ENCODE data around the gene PARP8.
"Not testable (repeated sequence)": the region's sequence is repeated elsewhere in the genome, so short reads cannot be mapped to it uniquely, and the experiment has no call there.

PARP8 gene

DNA sequence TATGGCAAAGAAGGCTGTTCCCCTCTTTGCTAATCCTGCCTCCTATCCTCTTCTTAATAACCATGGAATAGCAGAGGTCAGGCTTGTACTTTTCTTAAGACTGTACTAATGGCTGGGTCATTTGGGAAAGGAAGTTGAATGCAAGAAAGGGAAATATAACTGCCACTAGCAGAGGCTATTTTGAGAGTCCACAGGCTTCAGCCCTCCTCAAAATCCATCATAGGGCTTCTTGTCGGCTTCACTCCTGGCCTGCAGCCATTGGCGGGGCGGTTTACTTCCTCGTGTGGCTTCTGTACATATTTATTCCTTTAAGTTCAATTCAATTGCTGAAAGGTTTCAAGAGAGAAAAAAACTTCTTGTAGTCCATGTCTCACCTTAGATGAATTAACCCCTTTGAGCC, 2.8 kb upstream of the PARP8 start:
- Histone ChIP-seq H3K9me3 (ENCODE audit: insufficient read depth, low read depth, low read length) (no peaks in the 10 kb centered on the region), H3K4me3 (ENCODE audit: low read length) (no peak overlapping the region), H3K27ac (ENCODE audit: low read depth, low read length) (no peak overlapping the region), H3K9ac (ENCODE audit: low read depth, low read length) (no peak overlapping the region), H3K36me3 (ENCODE audit: insufficient read depth, low read length) (no peaks in the 10 kb centered on the region), H3K4me1 (ENCODE audit: insufficient read depth, low read length) (peaks cover 1% of the 10 kb centered on the region; the same call in 1 of the 2 replicates), H3K27me3 (ENCODE audit: insufficient read depth, low read length) (peaks cover 5% of the 10 kb centered on the region; the same call in 1 of the 2 replicates)
- WGBS: 97% methylated on average over 3 of the region's 4 CpGs

DNA sequence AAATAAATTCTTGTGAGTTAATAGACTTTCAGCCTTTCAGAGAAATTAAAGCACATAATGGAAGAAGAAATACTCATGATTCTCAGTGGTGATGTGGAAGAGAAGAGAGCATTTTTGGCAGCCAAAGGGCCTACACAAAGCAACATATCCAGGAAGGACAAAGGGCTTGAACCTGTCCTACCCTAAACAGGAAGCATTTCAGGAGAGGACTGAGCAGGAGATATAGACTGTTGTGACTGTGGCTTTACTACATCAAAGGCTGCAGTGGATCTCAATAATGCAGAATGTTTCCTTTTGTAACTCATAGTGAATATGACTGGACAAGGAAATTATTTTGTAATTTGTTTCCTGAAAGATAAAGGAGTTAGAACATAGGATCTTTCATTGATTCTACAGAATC, 1.3 kb upstream of the PARP8 start:
- no peaks in the 10 kb centered on the region for H3K9me3 ChIP-seq (ENCODE audit: insufficient read depth, low read depth, low read length)
- H3K4me1 ChIP-seq (ENCODE audit: insufficient read depth, low read length): peaks cover 16% of the 10 kb centered on the region
- H3K27ac ChIP-seq (ENCODE audit: low read depth, low read length): no peak overlapping the region
- no peaks in the 10 kb centered on the region for H3K36me3 ChIP-seq (ENCODE audit: insufficient read depth, low read length)
- H3K4me3 ChIP-seq (ENCODE audit: low read length): no peak overlapping the region
- no peak overlapping the region for H3K9ac ChIP-seq (ENCODE audit: low read depth, low read length)
- peaks cover 5% of the 10 kb centered on the region; the same call in 1 of the 2 replicates for H3K27me3 ChIP-seq (ENCODE audit: insufficient read depth, low read length)

DNA sequence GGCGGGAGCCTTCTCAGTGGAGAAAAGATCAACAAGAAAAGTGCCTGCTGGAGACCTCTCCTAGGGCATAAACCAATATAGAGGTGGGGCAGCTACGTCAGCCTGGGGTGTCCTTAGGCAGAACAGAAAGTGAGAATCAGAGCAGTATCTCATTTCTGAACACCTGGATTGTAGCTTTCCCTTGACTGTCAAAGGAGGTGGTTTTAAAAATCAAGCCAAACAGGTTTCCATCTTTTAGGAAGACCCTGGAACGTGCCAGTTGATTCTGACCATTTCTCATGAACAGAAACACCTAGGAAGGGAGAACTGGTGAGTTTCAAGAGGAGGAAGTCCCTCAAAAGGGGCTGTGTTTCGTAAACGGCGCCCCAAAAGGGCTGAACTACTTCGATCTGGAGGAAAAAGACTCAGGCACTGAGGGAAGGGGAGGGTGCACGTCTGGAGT, 655 bp upstream of the PARP8 start:
- H3K9ac ChIP-seq (ENCODE audit: low read depth, low read length): peak overlapping the region; percentile 87; the same call in 1 of the 2 replicates
- H3K9me3 ChIP-seq (ENCODE audit: insufficient read depth, low read depth, low read length); H3K36me3 ChIP-seq (ENCODE audit: insufficient read depth, low read length); H3K27ac ChIP-seq (ENCODE audit: low read depth, low read length); H3K27me3 ChIP-seq (ENCODE audit: insufficient read depth, low read length): not testable (repeated sequence)
- 42% methylated on average over 8 of the region's 8 CpGs for WGBS
- H3K4me1 ChIP-seq (ENCODE audit: insufficient read depth, low read length): peaks cover 18% of the 10 kb centered on the region
- peak overlapping the region; percentile 86 for H3K4me3 ChIP-seq (ENCODE audit: low read length)

DNA sequence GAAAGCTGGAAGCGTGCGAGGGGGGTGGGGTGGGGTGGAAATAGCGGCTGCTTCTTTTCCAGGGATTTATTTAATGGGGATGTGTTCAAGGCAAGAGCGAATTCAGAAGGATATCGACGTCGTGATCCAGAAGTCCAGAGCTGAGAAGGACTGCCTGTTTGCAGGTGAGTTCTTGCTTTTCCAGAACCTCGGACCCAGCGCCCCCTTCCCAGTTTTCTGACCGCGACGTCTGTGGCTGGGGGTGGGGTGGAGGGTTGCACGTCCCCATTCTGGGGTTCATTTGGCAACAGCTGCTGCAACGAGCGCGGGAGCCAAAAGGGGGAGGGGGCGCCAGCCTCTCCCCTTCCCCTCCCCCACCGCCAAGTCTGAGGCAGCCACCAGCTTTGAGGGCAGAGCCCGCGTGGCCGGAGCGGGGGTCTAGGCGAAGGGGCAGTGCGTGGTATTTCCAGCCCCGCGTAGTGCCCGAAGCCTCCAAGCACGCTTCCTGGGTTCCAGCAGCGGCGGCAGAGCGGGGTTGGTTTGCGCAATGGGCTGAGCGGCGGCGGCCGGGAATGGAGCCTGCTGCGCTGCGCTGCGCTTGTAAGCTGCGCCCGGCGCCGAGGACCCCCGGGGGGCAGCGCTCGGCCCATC, 701 bp downstream of the PARP8 start:
- Histone ChIP-seq H3K9ac (ENCODE audit: low read depth, low read length) (peak overlapping the region; percentile 87), H3K27me3 (ENCODE audit: insufficient read depth, low read length) (peaks cover 5% of the 10 kb centered on the region; the same call in 1 of the 2 replicates), H3K36me3 (ENCODE audit: insufficient read depth, low read length) (no peaks in the 10 kb centered on the region), H3K27ac (ENCODE audit: low read depth, low read length) (peak overlapping the region; percentile 93), H3K4me1 (ENCODE audit: insufficient read depth, low read length) (peaks cover 22% of the 10 kb centered on the region), H3K4me3 (ENCODE audit: low read length) (peak overlapping the region; percentile 86), H3K9me3 (ENCODE audit: insufficient read depth, low read depth, low read length) (no peaks in the 10 kb centered on the region)
- WGBS: under 1% methylated on average over 46 of the region's 46 CpGs

DNA sequence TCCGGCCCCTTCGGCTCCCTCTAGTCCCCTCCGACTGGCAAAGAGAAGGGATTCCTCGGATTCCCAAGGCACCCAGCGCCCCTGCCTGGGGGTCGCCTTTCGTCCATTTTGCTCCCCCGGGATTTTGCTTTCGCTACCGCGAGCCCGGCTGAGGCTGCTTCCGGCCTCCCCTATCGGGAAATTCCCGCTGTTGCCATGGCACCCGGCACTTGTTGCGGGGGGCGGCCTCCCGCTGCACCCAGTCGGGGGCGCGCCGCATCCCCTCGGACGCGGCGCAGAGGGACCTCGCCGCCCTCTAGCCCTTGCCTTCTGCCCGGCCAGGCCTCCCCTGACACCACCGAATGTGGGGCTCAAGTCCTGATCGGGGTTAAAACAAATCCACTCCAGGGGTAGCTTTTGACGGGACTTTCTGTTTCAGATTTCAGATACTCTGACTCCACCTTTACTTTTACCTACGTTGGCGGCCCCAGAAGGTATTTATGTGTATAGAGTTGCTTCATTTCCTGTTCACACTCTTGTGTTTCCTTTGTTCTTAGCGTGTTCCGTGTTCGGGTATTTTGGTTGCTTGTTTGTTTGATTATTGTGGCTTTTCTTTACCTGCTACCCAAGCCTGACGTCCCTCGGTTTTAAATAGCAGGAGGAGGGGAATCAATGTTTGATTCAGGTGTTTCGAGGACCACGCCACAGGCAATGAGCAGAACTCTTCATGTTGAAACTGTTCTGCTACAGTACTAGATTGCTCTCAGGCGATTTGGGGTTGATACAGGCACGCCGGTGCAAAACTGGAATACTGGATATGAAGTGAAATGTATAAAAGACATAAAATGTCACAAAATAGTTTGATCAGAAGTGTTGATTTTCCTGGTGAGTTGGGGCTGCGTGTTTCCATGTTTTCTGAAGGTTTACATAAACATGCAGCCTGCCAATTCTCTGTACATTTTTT, 1.5 kb downstream of the PARP8 start:
- H3K4me1 ChIP-seq (ENCODE audit: insufficient read depth, low read length): peaks cover 30% of the 10 kb centered on the region
- WGBS: under 1% methylated on average over 44 of the region's 46 CpGs
- H3K9ac ChIP-seq (ENCODE audit: low read depth, low read length): peak overlapping the region; percentile 87
- H3K36me3 ChIP-seq (ENCODE audit: insufficient read depth, low read length): no peaks in the 10 kb centered on the region
- H3K4me3 ChIP-seq (ENCODE audit: low read length): peak overlapping the region; percentile 86
- H3K27me3 ChIP-seq (ENCODE audit: insufficient read depth, low read length): peaks cover 5% of the 10 kb centered on the region; the same call in 1 of the 2 replicates
- peak overlapping the region; percentile 93 for H3K27ac ChIP-seq (ENCODE audit: low read depth, low read length)
- H3K9me3 ChIP-seq (ENCODE audit: insufficient read depth, low read depth, low read length): no peaks in the 10 kb centered on the region

DNA sequence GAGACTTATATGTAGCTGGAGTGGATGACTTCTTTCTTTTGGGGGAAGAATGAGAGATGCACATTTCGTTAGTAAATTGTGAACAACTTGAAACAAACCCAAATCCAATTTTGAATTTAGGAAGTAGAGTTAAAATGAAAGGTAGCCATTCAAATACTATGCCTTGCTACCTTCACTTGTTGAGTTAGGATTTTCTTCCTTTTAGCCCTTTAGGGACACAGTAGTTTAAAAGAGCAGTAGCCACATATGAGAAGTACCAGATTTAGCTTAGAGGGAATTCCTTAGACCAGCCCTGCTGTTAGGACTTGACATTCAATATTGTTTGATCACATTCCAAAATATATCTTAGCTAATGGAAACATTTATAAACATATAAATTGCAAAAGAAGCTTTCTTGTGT, 2.2 kb downstream of the PARP8 start:
- not testable (repeated sequence) for H3K36me3 ChIP-seq (ENCODE audit: insufficient read depth, low read length); H3K27me3 ChIP-seq (ENCODE audit: insufficient read depth, low read length); H3K9ac ChIP-seq (ENCODE audit: low read depth, low read length); H3K27ac ChIP-seq (ENCODE audit: low read depth, low read length); H3K9me3 ChIP-seq (ENCODE audit: insufficient read depth, low read depth, low read length)
- H3K4me3 ChIP-seq (ENCODE audit: low read length): peak overlapping the region; percentile 86
- no CpG with 5 or more reads among the region's 1 CpG for WGBS
- H3K4me1 ChIP-seq (ENCODE audit: insufficient read depth, low read length): peaks cover 36% of the 10 kb centered on the region

DNA sequence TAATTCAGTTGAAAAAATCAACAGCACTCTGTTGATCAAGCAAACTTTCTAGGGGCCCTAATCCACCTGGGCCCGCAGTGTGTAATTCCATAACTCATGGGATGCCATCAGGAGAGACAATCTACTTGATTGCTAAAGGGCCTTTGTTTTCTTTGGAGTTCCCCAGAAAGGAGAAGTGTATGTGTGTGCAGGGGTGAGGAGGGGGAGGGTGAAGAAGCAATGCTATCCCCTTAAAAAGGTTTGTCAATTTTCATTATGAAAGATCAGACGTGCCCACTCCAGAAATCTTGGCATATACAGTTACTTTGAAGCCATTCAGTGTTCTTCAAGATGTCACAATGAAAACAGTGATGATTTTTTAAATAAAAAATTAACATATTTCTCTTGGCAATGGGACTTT, 6.2 kb downstream of the PARP8 start:
- H3K4me3 ChIP-seq (ENCODE audit: low read length): no peak overlapping the region
- H3K4me1 ChIP-seq (ENCODE audit: insufficient read depth, low read length): peaks cover 56% of the 10 kb centered on the region
- no peaks in the 10 kb centered on the region for H3K27me3 ChIP-seq (ENCODE audit: insufficient read depth, low read length)
- 81% methylated on average over 2 of the region's 2 CpGs for WGBS
- H3K9ac ChIP-seq (ENCODE audit: low read depth, low read length): no peak overlapping the region
- no peaks in the 10 kb centered on the region for H3K36me3 ChIP-seq (ENCODE audit: insufficient read depth, low read length)
- no peaks in the 10 kb centered on the region for H3K9me3 ChIP-seq (ENCODE audit: insufficient read depth, low read depth, low read length)
- no peak overlapping the region for H3K27ac ChIP-seq (ENCODE audit: low read depth, low read length)

DNA sequence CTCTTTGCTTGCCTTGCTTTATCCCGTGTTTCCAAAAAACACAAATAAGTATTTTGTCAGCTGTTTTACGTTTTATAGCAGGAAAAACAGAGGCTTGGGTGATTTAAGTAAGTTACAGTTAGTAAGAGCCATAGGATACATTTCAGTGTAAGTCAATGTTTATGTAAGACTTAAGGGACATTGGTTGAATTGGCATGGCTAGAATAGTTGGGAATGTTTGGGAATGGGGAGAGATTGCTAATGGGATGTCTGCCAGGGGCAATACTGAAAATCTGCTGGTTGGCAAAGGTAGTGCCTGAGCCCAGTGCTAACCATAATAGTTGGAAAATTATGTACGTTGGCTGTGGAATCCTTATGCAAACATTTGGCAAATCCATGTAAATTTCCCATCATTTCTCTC, 7.0 kb downstream of the PARP8 start:
- not testable (repeated sequence) for H3K36me3 ChIP-seq (ENCODE audit: insufficient read depth, low read length); H3K9me3 ChIP-seq (ENCODE audit: insufficient read depth, low read depth, low read length); H3K27ac ChIP-seq (ENCODE audit: low read depth, low read length); H3K27me3 ChIP-seq (ENCODE audit: insufficient read depth, low read length); H3K4me3 ChIP-seq (ENCODE audit: low read length); H3K9ac ChIP-seq (ENCODE audit: low read depth, low read length)
- WGBS: 91% methylated on average over 3 of the region's 3 CpGs
- H3K4me1 ChIP-seq (ENCODE audit: insufficient read depth, low read length): peaks cover 64% of the 10 kb centered on the region

- Histone ChIP-seq H3K9ac (ENCODE audit: low read depth, low read length) (no peak overlapping the region), H3K4me1 (ENCODE audit: insufficient read depth, low read length) (peaks cover 64% of the 10 kb centered on the region)
- 95% methylated on average over 15 of the region's 15 CpGs for WGBS
These were observed 8.9 kb downstream of the PARP8 start for GRCh38 chr5:50675385-50675784.

GRCh38 chr5:50679554-50679953, 13.1 kb downstream of the PARP8 start:
- WGBS: 81% methylated on average over 4 of the region's 4 CpGs
- not testable (repeated sequence) for H3K9me3 ChIP-seq (ENCODE audit: insufficient read depth, low read depth, low read length); H3K27ac ChIP-seq (ENCODE audit: low read depth, low read length); H3K4me3 ChIP-seq (ENCODE audit: low read length); H3K36me3 ChIP-seq (ENCODE audit: insufficient read depth, low read length); H3K27me3 ChIP-seq (ENCODE audit: insufficient read depth, low read length); H3K9ac ChIP-seq (ENCODE audit: low read depth, low read length)
- H3K4me1 ChIP-seq (ENCODE audit: insufficient read depth, low read length): peaks cover 70% of the 10 kb centered on the region

More at GRCh38 chr5:50675385-50675784, 8.9 kb downstream of the PARP8 start:
- H3K27me3 ChIP-seq (ENCODE audit: insufficient read depth, low read length): no peaks in the 10 kb centered on the region
- H3K27ac ChIP-seq (ENCODE audit: low read depth, low read length): no peak overlapping the region
- H3K36me3 ChIP-seq (ENCODE audit: insufficient read depth, low read length): no peaks in the 10 kb centered on the region
- H3K4me3 ChIP-seq (ENCODE audit: low read length): no peak overlapping the region
- H3K9me3 ChIP-seq (ENCODE audit: insufficient read depth, low read depth, low read length): no peaks in the 10 kb centered on the region

- H3K4me1 ChIP-seq (ENCODE audit: insufficient read depth, low read length): peaks cover 42% of the 10 kb centered on the region
- peaks cover 4% of the 10 kb centered on the region; the same call in 1 of the 2 replicates for H3K36me3 ChIP-seq (ENCODE audit: insufficient read depth, low read length)
- H3K4me3 ChIP-seq (ENCODE audit: low read length): no peak overlapping the region
- H3K27ac ChIP-seq (ENCODE audit: low read depth, low read length): peak overlapping the region; percentile 61; the same call in 1 of the 2 replicates
- 75% methylated on average over 3 of the region's 3 CpGs for WGBS
- no peaks in the 10 kb centered on the region for H3K27me3 ChIP-seq (ENCODE audit: insufficient read depth, low read length)
- peaks cover 4% of the 10 kb centered on the region; the same call in 1 of the 2 replicates for H3K9me3 ChIP-seq (ENCODE audit: insufficient read depth, low read depth, low read length)
- no peak overlapping the region for H3K9ac ChIP-seq (ENCODE audit: low read depth, low read length)
These were observed 18.3 kb downstream of the PARP8 start for GRCh38 chr5:50684721-50685120.

Measured in HUES64 (cell line).